Colonic mucosa (tissue), 4 donors: ENCODE data around the gene BMPER. TPM values are rescaled to one million over a fixed set of nuclear protein-coding genes. Genes with fewer than 3 reads are reported as not detected.
A peak's percentile ranks its signal among the peaks of the same experiment; 100 is the strongest.

Experiments used
- DNase-seq: peaks from one replicate; pipeline ENCODE4 v3.0.0-alpha.2; 2020
- H3K27ac ChIP-seq: fragments of 200-600 bp; one replicate; pipeline ENCODE4 v1.8.0; 2021
- H3K27me3 ChIP-seq: fragments of 200-600 bp; one replicate; pipeline ENCODE4 v1.8.0; 2021
- H3K36me3 ChIP-seq: fragments of 200-600 bp; one replicate; pipeline ENCODE4 v1.8.0; 2021
- H3K4me1 ChIP-seq: fragments of 200-600 bp; one replicate; pipeline ENCODE4 v1.8.0; 2021; ENCODE audit warnings: mild to moderate bottlenecking
- H3K4me3 ChIP-seq: fragments of 200-600 bp; one replicate; pipeline ENCODE4 v1.8.0; 2021
- H3K9ac ChIP-seq, 2 donors: one replicate each; pipeline ENCODE4 v1.7.0; 2013; ENCODE audit warnings: control low read depth in 2 of 2, low read depth in 2 of 2, low read length in 2 of 2
- H3K9me3 ChIP-seq: fragments of 200-600 bp; one replicate; pipeline ENCODE4 v1.8.0; 2021
- CTCF ChIP-seq: fragments of 200-600 bp; IDR thresholded peaks from one replicate; pipeline ENCODE4 v1.8.0; 2022; ENCODE audit warnings: antibody characterized with exemption, mild to moderate bottlenecking
- intact Hi-C: fragments of 100-400 bp; cut with DNase I; formaldehyde crosslinking; loops from one replicate; pipeline ENCODE4 v1.14.1; 2022
- total RNA-seq, 2 donors: library from RNA; stranded (reverse); fragmentation: NEBNext Ultra II Directional in 1 of 2; extraction: Animal tissue kit (Norgen Biotek cat#: 25700) in 1 of 2; gene quantifications; one replicate each; pipeline ENCODE4 v1.2.1, GENCODE V29; 2021
- donor health status: healthy.
- donor health status: DM: no; HTN: no; CAD: no.
- donor health status: DM: no; HTN: no; CAD: no.

Gene BMPER
- total RNA-seq, 2 donors from 2014 or later: 0.85 to 1.3 TPM

GRCh38 chr7:33923440-33924229 is 18.3 kb downstream of the BMPER start:
- Histone ChIP-seq H3K4me1 (no peaks in the 10 kb centered on the region), H3K9ac (no peak overlapping the region), H3K9me3 (no peaks in the 10 kb centered on the region), H3K27me3 (no peaks in the 10 kb centered on the region), H3K36me3 (no peaks in the 10 kb centered on the region), H3K27ac (no peak overlapping the region), H3K4me3 (no peak overlapping the region)
- DNase-seq: no peak
- intact Hi-C loops: no loop called here
- no peak for TF ChIP-seq CTCF

- no peaks in the 10 kb centered on the region for H3K4me1 ChIP-seq
- no peaks in the 10 kb centered on the region for H3K36me3 ChIP-seq
- DNase-seq: no peak
- no peak for TF ChIP-seq CTCF
- no peak overlapping the region for H3K4me3 ChIP-seq
- H3K27ac ChIP-seq: no peak overlapping the region
- intact Hi-C loops: no loop called here
- H3K9me3 ChIP-seq: no peaks in the 10 kb centered on the region
- H3K27me3 ChIP-seq: no peaks in the 10 kb centered on the region
- no peak overlapping the region for H3K9ac ChIP-seq
Measured at GRCh38 chr7:33926535-33926934, 21.2 kb downstream of the BMPER start.

- H3K36me3 ChIP-seq: no peaks in the 10 kb centered on the region
- H3K27ac ChIP-seq: no peak overlapping the region
- no peak overlapping the region for H3K9ac ChIP-seq
- no peak overlapping the region for H3K4me3 ChIP-seq
- no peaks in the 10 kb centered on the region for H3K9me3 ChIP-seq
- no peak for TF ChIP-seq CTCF
- no peaks in the 10 kb centered on the region for H3K27me3 ChIP-seq
- no peak for DNase-seq
- intact Hi-C loops: no loop called here
- no peaks in the 10 kb centered on the region for H3K4me1 ChIP-seq
Measured at GRCh38 chr7:33928986-33929385, 23.6 kb downstream of the BMPER start.

GRCh38 chr7:33932221-33932620 is 26.9 kb downstream of the BMPER start:
- Histone ChIP-seq H3K9me3 (no peaks in the 10 kb centered on the region), H3K4me1 (no peaks in the 10 kb centered on the region), H3K36me3 (no peaks in the 10 kb centered on the region), H3K27ac (no peak overlapping the region), H3K9ac (no peak overlapping the region), H3K27me3 (no peaks in the 10 kb centered on the region), H3K4me3 (no peak overlapping the region)
- no peak for DNase-seq
- TF ChIP-seq CTCF: no peak
- intact Hi-C loops: loop anchor here (10.0 kb wide), 2 partner anchors 177 to 747 kb away; no protein-coding TSS in a partner anchor

GRCh38 chr7:33932832-33933468 is 27.6 kb downstream of the BMPER start:
- Histone ChIP-seq H3K36me3 (no peaks in the 10 kb centered on the region), H3K4me3 (no peak overlapping the region), H3K9ac (no peak overlapping the region), H3K27ac (no peak overlapping the region), H3K27me3 (no peaks in the 10 kb centered on the region), H3K9me3 (no peaks in the 10 kb centered on the region), H3K4me1 (no peaks in the 10 kb centered on the region)
- peak; percentile 78 for DNase-seq
- intact Hi-C loops: loop anchor here (10.0 kb wide), 2 partner anchors 178 to 748 kb away; no protein-coding TSS in a partner anchor
- TF ChIP-seq CTCF: peak; percentile 84
